Measurements from ENCODE around the gene FBXO40.

The FBXO40 gene

GRCh38 chr3:121604759-121605158 is 11.6 kb downstream of the FBXO40 start:
- in situ Hi-C loops (cut with MboI; ENCODE audit: low sequenced_read_pairs) = no loop called here

- in situ Hi-C loops (cut with MboI; ENCODE audit: low sequenced_read_pairs) = no loop called here
Observed at GRCh38 chr3:121606106-121606505, 12.9 kb downstream of the FBXO40 start.

- in situ Hi-C loops (cut with MboI; ENCODE audit: low sequenced_read_pairs) = no loop called here
Observed at GRCh38 chr3:121619691-121620090, 26.5 kb downstream of the FBXO40 start.

GRCh38 chr3:121621491-121621890 is 28.3 kb downstream of the FBXO40 start:
- in situ Hi-C loops (cut with MboI; ENCODE audit: low sequenced_read_pairs) = no loop called here

- in situ Hi-C loops (cut with MboI; ENCODE audit: low sequenced_read_pairs) = no loop called here
Observed at GRCh38 chr3:121624147-121624899, 31.1 kb downstream of the FBXO40 start.

- in situ Hi-C loops (cut with MboI; ENCODE audit: low sequenced_read_pairs) = no loop called here
Observed at GRCh38 chr3:121626495-121626894, 33.3 kb downstream of the FBXO40 start.

GRCh38 chr3:121627211-121627610 is 34.0 kb downstream of the FBXO40 start:
- in situ Hi-C loops (cut with MboI; ENCODE audit: low sequenced_read_pairs) = no loop called here

- in situ Hi-C loops (cut with MboI; ENCODE audit: low sequenced_read_pairs) = no loop called here
Observed at GRCh38 chr3:121627622-121628021, 34.4 kb downstream of the FBXO40 start.

- in situ Hi-C loops (cut with MboI; ENCODE audit: low sequenced_read_pairs) = no loop called here
Observed at GRCh38 chr3:121629601-121630000, 36.4 kb downstream of the FBXO40 start.

GRCh38 chr3:121630355-121630754 is 37.2 kb downstream of the FBXO40 start:
- in situ Hi-C loops (cut with MboI; ENCODE audit: low sequenced_read_pairs) = no loop called here

- in situ Hi-C loops (cut with MboI; ENCODE audit: low sequenced_read_pairs) = no loop called here
Observed at GRCh38 chr3:121637922-121638321, 44.7 kb downstream of the FBXO40 start.

GRCh38 chr3:121641127-121641526 is 47.9 kb downstream of the FBXO40 start:
- in situ Hi-C loops (cut with MboI; ENCODE audit: low sequenced_read_pairs) = no loop called here

- in situ Hi-C loops (cut with MboI; ENCODE audit: low sequenced_read_pairs) = no loop called here
Observed at GRCh38 chr3:121642601-121643314, 49.6 kb downstream of the FBXO40 start.

GRCh38 chr3:121645054-121645453 is 51.9 kb downstream of the FBXO40 start:
- in situ Hi-C loops (cut with MboI; ENCODE audit: low sequenced_read_pairs) = no loop called here

- in situ Hi-C loops (cut with MboI; ENCODE audit: low sequenced_read_pairs) = no loop called here
Observed at GRCh38 chr3:121648219-121648958, 55.2 kb downstream of the FBXO40 start.

GRCh38 chr3:121649645-121650044 is 56.5 kb downstream of the FBXO40 start:
- in situ Hi-C loops (cut with MboI; ENCODE audit: low sequenced_read_pairs) = no loop called here

GRCh38 chr3:121651684-121652083 is 58.5 kb downstream of the FBXO40 start:
- in situ Hi-C loops (cut with MboI; ENCODE audit: low sequenced_read_pairs) = no loop called here

- in situ Hi-C loops (cut with MboI; ENCODE audit: low sequenced_read_pairs) = no loop called here
Observed at GRCh38 chr3:121654493-121655385, 61.6 kb downstream of the FBXO40 start.

- in situ Hi-C loops (cut with MboI; ENCODE audit: low sequenced_read_pairs) = no loop called here
Observed at GRCh38 chr3:121658716-121659435, 65.7 kb downstream of the FBXO40 start.

- in situ Hi-C loops (cut with MboI; ENCODE audit: low sequenced_read_pairs) = no loop called here
Observed at GRCh38 chr3:121659586-121659985, 66.4 kb downstream of the FBXO40 start.
